OCI-M1 (cell line): Measurements from ENCODE around the gene RIC8B.
A peak's percentile ranks its signal among the peaks of the same experiment; 100 is the strongest.
"Not testable (repeated sequence)": the region's sequence is repeated elsewhere in the genome, so short reads cannot be mapped to it uniquely, and the experiment has no call there.

Experiments
- DNase-seq: peaks from one replicate; lab custom pipeline; 2025; lab: John Stamatoyannopoulos, UW

The RIC8B gene

DNA sequence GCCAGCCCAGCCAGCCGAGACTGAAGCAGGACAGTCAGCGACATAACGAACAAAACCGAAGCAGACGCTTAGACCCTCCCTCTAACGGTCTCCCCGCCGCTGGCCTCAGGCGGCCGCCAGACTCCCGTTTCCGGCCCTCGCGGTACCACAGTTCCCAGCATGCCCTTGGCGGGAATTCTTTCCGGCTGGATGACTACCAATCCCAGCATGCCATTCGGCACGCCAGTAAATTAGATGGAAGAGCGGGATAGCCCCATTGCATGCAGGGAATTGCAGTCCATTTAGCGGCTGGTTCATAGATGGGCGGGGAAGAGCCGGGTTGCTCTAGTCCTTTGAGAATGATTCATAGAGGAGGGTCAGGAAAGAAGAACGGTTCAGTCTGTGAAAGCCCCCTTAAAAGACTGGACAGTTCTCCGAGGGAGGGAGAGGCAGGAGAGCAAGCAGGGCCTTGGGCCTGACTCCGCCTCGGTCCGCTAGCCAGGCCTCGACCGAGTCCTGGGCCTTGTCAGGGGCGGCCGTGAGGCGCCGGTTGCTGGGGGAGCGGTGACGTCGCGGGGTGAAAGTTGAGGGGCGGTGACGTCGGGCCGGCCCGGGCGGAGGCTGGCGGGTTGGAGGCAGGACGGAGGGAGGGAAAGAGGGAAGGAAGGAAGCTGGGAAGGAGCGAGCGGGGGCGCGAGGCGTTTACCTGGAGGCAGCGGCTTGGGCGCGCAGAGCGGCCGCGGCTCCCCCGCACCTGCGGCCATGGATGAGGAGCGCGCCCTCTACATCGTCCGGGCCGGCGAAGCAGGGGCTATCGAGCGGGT is at the start of gene RIC8B:
Gene RIC8B, plus strand, starts transcription at position 678 of the 803 bp plus-strand sequence. Its CDS starts 64 bp downstream, at position 742.
- DNase-seq, result peak; percentile 98

DNA sequence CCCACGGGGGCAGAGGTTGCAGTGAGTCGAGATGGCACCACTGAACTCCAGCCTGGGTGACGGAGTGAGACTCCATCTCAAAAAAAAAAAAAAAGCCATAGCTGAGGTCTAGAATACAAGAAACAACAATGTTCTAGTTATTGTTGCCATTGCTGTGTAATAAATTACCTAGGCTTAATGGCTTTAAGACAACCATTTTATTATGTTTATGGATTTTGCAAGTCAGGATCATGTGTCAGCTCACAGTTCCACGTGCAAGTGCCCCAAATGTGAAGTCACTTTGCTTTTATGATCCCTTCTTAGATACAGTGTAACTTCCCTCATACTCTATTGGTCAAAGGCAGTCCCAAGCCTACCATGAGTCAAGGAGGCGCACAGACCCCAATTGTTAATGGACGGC is 49.5 kb upstream of the RIC8B start:
- DNase-seq, result no peak

DNA sequence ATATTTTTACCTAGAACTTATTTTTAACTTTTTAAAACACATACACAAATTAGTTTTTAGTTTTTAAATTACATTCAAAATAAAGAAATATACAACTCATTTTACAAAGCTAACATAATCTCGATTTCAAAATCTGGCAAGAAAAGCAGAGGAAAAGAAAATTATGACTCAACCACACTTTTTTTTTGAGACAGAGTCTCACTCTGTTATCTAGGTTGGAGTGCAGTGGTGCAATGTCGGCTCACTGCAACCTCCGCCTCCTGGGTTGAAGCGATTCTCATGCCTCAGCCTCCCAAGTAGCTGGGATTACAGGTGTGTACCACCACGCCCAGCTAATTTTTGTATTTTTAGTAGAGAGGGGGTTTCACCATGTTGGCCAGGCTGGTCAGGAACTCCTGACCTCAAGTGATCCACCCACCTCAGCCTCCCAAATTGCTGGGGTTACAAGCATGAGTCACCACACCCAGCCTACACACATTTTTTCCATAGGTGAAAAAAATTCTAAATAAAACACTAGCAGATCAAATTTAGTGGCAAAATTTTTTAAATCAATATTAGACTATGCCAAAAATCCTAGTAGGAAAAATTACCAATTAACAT is 47.8 kb upstream of the RIC8B start:
- DNase-seq, result not testable (repeated sequence)

GRCh38 chr12:106729611-106730010 is 44.9 kb upstream of the RIC8B start:
- no peak for DNase-seq

GRCh38 chr12:106732890-106733289 is 41.6 kb upstream of the RIC8B start:
- no peak for DNase-seq

DNA sequence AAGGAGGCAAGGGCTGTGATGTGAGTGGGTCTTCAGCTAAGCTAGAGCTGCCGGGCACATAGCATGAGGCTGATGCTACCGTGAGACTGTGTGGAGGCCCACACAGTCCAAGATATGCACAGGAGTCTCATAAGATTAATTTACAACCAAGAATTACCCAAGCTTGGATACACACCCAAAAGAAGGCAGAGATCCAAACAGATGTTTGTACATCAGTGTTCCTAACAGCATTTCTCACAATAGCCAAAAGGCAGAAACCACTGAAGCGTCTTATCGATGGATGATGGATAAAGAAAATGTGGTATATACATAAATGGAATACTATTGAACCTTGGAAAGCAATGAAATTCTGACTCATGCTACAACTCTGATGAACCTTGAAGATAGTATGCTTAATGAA is 40.8 kb upstream of the RIC8B start:
- DNase-seq, result no peak

DNA sequence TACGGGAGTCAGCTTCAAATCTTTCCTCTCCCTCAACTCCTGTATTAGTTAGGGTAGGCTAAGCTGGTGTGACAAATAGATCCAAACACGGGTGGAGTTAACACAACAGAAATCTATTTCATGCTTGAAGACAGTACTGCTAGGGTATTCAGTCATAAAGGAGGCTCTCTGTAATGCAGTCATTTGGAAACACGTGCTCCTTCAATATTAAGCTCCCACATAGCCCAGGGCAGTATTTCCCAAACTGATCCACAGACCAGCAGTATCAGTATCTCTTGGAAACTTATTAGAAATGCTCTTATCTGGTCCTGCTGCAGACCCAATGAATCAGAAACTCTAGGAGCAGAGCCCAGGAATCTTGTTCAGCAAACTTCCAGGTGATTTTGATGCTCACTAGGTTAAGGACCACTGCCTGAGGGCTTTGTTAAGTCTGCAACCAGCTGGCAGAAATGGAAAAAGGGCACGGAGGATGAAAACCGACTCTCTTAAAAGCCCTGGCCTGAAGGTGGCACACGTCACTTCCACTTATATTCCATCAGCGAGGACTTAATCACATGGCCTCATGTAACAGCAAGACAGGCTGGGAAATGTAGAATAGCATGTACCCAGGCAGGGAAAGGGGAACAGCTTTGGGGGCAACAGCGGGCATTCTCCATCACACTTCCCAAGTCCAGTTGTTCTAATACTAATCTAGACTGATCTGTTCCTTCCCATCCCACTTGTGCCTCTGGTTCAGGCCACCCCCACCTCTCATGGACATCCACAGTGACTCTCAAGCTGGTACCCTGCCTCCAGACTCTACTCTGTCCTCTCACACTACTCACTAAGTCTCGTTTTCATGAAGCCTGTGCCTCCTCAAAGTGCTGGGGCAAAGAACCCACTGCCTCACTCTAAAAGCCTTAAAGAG is 38.2 kb upstream of the RIC8B start:
- DNase-seq, result peak; percentile 21

DNA sequence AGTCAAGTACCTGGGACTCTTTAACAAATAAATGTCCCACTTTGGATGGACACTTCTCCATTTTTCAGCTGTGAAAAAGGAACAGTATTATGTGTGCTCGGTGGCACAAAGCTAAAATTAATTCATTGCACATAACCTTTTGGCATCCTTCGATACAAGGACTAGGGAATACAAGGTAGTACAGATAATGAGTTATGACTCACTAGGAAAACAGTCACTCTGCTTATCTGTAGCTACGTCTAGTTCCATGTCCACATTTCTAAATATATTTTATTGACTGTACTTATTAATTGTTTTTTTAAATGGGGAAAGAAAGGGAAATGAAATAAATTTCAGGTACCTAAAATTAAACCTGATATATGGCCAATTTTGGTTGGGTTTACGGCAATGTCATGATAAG is 35.2 kb upstream of the RIC8B start:
- no peak for DNase-seq

DNA sequence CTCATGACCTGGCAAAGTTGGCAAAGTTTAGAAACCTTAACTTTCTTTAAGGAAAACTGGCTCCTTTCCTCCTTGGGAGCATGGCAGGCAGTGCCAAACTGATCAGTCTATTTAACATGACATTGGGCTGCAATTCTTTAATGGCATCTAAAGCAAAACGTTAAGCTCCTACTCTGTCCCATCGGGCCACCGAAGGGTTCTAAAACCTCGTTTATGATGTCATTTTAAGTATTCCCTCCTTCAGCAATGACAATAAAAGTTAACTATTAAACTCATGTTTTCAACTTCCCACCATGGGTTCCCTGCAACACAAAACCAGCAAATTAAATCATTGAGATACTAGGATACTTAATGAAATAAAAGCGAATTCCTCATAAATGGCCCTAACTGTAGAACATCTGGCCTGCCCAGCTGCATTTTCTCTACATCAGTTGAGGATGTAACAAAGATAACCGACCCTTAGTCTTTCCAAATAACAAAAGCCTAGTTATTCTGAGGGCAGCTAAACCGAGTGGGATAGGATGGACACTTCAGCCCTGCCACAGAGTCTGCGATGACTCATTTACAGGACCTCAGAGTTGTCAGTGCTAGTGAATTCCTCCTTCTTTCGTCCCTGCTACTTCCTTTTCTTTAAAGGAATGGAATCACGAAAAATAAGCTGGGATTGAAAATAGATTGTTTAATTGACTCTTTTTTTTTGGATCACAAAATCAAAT is 34.5 kb upstream of the RIC8B start:
- no peak for DNase-seq

GRCh38 chr12:106740818-106741217 is 33.7 kb upstream of the RIC8B start:
- DNase-seq, result peak; percentile 28

DNA sequence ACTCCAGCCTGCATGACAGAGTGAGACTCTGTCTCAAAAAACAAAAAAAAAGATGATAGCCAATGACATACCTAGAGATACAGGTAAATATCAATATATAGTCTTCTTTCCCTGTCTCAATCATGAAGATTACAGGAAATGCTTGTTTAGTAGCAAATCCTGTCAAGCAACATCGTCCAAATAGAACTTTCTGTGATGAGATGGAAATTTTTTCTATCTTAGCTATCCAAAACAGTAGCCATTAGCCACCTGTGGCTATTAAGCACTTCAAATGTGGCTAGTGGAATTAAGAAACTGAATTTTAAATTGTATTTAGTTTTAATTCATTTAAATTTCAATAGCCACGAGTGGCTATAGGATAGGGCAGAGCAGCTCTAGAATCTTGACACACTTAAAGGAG is 33.2 kb upstream of the RIC8B start:
- DNase-seq, result no peak

- no peak for DNase-seq
Observed at GRCh38 chr12:106743270-106743988, 31.1 kb upstream of the RIC8B start.

GRCh38 chr12:106744600-106744999 is 29.9 kb upstream of the RIC8B start:
- no peak for DNase-seq

DNA sequence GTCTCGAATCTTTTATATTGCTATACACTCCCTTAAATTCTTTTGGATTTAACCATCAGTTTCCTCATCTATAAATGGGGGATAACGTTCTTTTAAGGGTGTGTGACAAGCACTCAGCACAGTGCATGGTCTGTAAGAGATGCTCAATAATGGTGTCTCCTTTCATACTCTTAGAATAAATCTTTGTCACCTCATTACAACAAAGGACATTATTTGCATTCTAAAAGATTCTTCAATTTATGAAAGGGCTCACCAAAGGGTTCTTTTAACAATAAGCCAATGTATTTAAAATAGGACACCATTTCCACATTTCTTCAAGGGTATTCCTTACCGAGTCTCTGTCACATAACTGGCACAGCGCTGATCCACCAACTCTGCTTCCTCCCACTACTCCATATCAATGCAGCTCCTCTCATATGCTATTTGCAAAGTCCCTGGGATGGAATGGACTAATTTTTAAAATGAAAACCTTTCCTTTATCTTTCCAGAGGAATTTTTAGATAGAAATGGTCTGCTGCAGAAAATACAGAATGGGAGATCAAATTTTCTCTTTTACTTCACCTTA is 29.2 kb upstream of the RIC8B start:
- no peak for DNase-seq

DNA sequence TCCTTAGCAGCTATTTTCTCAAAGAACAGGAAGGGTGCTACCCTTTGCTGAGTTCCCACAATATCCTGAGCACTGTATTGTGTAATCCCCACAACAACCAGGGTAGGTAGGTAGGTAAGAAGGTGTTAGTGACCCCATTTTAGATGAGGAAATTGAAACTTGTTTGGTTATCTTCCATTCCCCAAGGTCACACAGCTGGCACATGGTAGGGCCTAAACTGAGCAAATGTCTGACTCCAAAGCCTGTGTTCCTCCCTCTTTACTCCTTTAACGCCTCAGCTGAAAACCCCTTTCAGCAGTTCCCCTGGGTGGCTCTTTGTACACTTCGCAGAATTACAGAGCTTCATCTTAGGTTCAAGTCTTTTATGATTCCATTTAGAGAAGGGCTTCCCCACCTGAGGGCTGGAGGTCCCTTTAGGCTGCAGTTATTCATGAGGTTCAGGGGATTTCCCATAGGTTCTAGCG is 26.5 kb upstream of the RIC8B start:
- DNase-seq, result no peak

DNA sequence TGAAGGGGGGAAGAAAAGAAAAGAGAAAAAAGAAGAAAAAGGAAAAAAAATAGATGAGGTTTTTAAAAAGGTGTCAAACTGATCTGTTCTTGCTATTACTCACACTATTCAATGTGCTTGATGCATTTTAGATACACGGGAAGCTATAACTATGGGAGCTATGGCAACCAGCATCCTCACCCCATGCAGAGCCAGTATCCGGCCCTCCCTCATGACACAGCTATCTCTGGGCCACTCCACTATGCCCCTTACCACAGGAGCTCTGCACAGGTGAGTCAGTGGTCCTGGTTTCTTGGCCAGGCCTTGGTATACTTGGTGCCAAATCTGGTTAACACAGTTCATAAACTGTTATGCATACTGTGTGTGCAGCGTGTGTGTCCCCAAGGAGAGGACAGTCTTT is 24.0 kb upstream of the RIC8B start:
- DNase-seq, result no peak

- no peak for DNase-seq
Observed at GRCh38 chr12:106753526-106753925, 21.0 kb upstream of the RIC8B start.

DNA sequence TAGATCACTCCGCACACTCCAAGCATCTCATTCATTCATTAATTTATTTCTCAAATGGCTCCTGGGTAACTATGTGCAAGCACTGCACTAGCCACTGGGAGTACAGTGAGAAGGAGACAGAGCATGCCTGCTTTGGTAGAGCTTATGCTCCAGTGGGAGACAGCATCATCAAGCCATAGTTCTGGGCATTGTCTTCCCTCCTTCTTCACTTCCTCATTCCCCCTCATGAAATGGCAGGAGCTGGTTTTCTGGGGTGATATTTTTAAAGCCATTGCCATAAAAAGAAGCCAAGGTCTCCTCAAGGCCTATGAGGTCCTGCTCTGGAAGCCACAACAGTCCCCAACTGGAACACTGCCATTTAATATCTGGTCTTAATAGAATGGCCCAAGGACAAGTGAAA is 20.2 kb upstream of the RIC8B start:
- DNase-seq, result no peak

DNA sequence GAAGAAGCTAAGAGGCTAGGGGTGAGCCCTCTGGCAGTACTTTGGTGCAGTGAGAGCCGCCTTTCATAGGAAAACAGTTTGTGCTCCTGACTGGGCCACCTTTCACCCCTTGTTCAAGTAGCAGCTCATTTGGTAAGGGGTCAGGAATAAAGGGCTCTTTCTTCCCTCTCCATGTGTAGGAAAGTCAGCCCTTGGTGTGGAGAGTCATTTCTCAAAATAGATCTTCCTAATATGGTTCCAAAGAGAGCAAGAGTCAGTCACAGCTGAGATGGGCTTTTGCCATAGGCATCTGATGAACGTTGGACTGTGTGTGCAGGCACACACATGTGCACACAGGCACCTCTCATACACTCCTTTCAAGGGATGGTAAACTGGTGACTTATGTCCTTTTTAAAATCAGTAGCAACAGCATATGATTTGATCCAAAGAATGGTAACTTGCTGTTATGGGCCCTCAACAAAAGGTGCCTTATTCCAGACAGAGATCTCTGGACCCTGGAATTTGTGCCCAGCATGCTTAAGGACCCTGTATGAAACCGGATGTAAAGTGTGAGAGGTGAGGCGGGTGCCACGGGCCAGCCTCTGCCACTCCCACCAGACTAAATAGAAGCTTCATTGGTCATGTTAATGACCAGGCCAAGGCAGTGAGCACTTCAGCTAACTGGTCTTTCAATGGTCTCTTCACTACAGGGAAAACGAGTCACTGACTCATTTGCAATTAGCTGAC is 16.7 kb upstream of the RIC8B start:
- DNase-seq, result no peak
